Measurements from ENCODE around the gene RC3H2.

The RC3H2 gene

DNA sequence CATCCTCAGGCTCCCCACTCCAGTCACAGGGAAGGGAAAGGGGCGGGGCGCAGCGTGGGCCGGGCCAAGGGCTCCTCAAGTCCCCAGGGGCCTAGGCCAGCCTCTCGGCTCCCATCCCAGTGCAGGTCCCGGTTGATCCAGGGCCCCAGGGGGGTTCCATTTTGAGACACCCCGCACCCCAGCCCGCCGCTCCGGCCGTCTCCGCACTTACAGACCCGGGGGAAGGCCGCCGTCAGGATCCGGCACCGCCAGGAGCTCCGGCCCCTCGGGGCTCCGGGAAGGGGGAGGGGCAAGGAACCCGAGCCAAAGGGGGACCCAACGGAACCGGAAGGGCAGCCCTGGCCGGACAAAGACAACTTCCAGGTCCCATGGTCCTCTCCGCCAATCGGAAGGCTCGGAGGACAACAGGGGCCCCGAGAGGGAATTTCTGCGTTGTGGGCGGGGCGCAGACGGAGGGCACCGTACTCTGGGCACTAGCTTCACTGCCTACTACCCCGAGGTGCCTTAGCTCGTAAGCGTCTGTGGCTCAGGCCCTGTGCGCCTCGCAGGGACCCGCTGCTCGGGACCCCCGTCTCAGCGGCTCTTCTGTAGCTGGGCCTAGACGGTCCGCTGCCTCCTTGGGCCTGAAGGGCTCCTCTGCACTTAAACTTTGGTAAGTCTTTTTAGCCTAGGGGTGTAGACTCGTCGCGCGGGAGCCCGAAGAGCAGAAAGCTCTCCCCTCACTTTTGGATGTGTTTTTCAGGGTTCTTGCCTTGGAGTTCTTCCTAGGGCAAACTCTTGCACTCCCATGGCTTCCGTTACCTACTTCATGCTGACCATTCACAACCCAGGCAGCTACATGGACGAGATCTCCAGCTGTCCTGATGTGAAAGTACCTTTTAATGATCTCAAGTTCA is 26.3 kb upstream of the RC3H2 start, which contains the start of gene ZBTB26 (continued):
- TF ChIP-seq ZNF423 (tag by site-specific recombination; IDR thresholded peaks at IDR 0.05) (peak; percentile 69), ZNF768 (tag by site-specific recombination; IDR thresholded peaks at IDR 0.05) (no peak), MEIS1 (CRISPR knock-in tag; IDR thresholded peaks at IDR 0.05; ENCODE audit: borderline replicate concordance) (no peak), ZNF544 (tag by site-specific recombination; IDR thresholded peaks at IDR 0.05) (no peak), SP2 (tag by site-specific recombination; IDR thresholded peaks at IDR 0.05) (peak; percentile 93), ZXDB (tag by site-specific recombination; IDR thresholded peaks at IDR 0.05) (peak; percentile 95), ZNF76 (tag by site-specific recombination; IDR thresholded peaks at IDR 0.05; ENCODE audit: borderline replicate concordance, low read depth) (no peak), GLIS2 (tag by site-specific recombination; IDR thresholded peaks at IDR 0.05) (peak; percentile 77), OSR2 (tag by site-specific recombination; IDR thresholded peaks at IDR 0.05) (no peak)
- TF ChIP-seq, protein P1, sequence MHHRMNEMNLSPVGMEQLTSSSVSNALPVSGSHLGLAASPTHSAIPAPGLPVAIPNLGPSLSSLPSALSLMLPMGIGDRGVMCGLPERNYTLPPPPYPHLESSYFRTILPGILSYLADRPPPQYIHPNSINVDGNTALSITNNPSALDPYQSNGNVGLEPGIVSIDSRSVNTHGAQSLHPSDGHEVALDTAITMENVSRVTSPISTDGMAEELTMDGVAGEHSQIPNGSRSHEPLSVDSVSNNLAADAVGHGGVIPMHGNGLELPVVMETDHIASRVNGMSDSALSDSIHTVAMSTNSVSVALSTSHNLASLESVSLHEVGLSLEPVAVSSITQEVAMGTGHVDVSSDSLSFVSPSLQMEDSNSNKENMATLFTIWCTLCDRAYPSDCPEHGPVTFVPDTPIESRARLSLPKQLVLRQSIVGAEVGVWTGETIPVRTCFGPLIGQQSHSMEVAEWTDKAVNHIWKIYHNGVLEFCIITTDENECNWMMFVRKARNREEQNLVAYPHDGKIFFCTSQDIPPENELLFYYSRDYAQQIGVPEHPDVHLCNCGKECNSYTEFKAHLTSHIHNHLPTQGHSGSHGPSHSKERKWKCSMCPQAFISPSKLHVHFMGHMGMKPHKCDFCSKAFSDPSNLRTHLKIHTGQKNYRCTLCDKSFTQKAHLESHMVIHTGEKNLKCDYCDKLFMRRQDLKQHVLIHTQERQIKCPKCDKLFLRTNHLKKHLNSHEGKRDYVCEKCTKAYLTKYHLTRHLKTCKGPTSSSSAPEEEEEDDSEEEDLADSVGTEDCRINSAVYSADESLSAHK (tag by site-specific recombination; IDR thresholded peaks at IDR 0.05) = 0 out of 2 replicates have a peak, but pooled peaks have one; percentile 22
- TF ChIP-seq, protein P2, sequence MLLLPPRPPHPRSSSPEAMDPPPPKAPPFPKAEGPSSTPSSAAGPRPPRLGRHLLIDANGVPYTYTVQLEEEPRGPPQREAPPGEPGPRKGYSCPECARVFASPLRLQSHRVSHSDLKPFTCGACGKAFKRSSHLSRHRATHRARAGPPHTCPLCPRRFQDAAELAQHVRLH (tag by site-specific recombination; IDR thresholded peaks at IDR 0.05) = peak; percentile 38; the same call in 1 of the 2 replicates
- TF ChIP-seq, protein P3, sequence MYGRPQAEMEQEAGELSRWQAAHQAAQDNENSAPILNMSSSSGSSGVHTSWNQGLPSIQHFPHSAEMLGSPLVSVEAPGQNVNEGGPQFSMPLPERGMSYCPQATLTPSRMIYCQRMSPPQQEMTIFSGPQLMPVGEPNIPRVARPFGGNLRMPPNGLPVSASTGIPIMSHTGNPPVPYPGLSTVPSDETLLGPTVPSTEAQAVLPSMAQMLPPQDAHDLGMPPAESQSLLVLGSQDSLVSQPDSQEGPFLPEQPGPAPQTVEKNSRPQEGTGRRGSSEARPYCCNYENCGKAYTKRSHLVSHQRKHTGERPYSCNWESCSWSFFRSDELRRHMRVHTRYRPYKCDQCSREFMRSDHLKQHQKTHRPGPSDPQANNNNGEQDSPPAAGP (tag by site-specific recombination; IDR thresholded peaks at IDR 0.05) = no peak
- TF ChIP-seq, protein P4, sequence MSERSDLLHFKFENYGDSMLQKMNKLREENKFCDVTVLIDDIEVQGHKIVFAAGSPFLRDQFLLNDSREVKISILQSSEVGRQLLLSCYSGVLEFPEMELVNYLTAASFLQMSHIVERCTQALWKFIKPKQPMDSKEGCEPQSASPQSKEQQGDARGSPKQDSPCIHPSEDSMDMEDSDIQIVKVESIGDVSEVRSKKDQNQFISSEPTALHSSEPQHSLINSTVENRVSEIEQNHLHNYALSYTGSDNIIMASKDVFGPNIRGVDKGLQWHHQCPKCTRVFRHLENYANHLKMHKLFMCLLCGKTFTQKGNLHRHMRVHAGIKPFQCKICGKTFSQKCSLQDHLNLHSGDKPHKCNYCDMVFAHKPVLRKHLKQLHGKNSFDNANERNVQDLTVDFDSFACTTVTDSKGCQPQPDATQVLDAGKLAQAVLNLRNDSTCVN (tag by site-specific recombination; optimal IDR thresholded peaks at IDR 0.05) = peak; percentile 23
- TF ChIP-seq, protein P5, sequence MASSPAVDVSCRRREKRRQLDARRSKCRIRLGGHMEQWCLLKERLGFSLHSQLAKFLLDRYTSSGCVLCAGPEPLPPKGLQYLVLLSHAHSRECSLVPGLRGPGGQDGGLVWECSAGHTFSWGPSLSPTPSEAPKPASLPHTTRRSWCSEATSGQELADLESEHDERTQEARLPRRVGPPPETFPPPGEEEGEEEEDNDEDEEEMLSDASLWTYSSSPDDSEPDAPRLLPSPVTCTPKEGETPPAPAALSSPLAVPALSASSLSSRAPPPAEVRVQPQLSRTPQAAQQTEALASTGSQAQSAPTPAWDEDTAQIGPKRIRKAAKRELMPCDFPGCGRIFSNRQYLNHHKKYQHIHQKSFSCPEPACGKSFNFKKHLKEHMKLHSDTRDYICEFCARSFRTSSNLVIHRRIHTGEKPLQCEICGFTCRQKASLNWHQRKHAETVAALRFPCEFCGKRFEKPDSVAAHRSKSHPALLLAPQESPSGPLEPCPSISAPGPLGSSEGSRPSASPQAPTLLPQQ (tag by site-specific recombination; IDR thresholded peaks at IDR 0.05) = 0 out of 2 replicates have a peak, but pooled peaks have one; percentile 29

DNA sequence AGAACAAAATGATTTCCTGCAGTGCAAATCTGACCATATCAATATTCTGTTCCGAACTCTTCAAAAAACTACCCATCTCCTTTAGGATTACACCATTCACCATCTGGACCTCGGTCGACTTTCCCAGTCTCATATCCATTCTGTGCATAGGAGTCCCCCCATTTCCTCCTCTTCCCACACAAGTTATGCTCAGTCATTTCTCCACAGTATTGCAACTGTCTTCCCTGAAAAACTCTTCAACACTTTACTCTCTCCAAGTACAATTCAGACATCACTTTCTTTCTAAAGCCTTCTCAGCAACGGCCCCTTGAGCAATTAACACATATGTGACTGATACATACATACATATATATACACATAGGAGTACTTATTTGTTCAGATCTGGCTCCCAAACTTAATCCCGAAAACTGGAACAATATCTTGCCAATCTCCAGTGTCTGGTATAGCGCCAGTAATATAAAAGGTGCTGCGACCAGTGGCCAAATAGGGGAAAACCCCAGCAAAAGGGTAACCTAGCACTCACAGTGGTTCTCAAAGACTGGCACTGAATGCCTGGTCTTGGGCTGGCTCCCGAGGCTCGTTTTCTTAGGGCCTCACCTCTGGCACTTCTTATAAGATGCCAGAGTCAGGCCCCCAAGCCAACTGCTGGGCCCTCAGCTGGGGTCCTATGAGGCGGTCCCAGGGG is 25.5 kb upstream of the RC3H2 start:
- H3K4me1 ChIP-seq (ENCODE audit: control insufficient read depth, insufficient read depth, low read length) = no peaks in the 10 kb centered on the region; the same call in 1 of the 2 replicates
- H3K9me3 ChIP-seq (ENCODE audit: control insufficient read depth, insufficient read depth, low read depth, low read length) = no peaks in the 10 kb centered on the region
- CTCF ChIA-PET = interaction anchor here (0.8 to 1.2 kb wide), 3 partner anchors 27 to 60 kb away, joined by 3 to 7 read pairs (median 3); no protein-coding TSS in a partner anchor
- H3K36me3 ChIP-seq (ENCODE audit: control insufficient read depth in 2 of 2, insufficient read depth in 1 of 2, low read length in 2 of 2) = peaks cover 3 to 6% of the 10 kb centered on the region in 2 experiments; a peak in 1 of 3 replicates
- TF ChIP-seq PRDM1 (tag by site-specific recombination; IDR thresholded peaks at IDR 0.05) (peak; percentile 74), ZNF394 (tag by site-specific recombination; IDR thresholded peaks at IDR 0.05; ENCODE audit: borderline replicate concordance) (no peak)
- TF ChIP-seq, protein P6, sequence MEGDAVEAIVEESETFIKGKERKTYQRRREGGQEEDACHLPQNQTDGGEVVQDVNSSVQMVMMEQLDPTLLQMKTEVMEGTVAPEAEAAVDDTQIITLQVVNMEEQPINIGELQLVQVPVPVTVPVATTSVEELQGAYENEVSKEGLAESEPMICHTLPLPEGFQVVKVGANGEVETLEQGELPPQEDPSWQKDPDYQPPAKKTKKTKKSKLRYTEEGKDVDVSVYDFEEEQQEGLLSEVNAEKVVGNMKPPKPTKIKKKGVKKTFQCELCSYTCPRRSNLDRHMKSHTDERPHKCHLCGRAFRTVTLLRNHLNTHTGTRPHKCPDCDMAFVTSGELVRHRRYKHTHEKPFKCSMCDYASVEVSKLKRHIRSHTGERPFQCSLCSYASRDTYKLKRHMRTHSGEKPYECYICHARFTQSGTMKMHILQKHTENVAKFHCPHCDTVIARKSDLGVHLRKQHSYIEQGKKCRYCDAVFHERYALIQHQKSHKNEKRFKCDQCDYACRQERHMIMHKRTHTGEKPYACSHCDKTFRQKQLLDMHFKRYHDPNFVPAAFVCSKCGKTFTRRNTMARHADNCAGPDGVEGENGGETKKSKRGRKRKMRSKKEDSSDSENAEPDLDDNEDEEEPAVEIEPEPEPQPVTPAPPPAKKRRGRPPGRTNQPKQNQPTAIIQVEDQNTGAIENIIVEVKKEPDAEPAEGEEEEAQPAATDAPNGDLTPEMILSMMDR (tag by site-specific recombination; IDR thresholded peaks at IDR 0.05) = 0 out of 2 replicates have a peak, but pooled peaks have one; percentile 17
- POLR2A ChIA-PET = interaction anchor here (0.7 to 4.1 kb wide), 9 partner anchors 10 to 103 kb away, joined by 3 to 126 read pairs (median 7); partner anchors contain the start of genes PDCL, RABGAP1, RC3H2 and ZBTB6
- H3K4me3 ChIP-seq (ENCODE audit: low read depth, low read length) = peak overlapping the region; percentile 84
- peak overlapping the region; percentile 73 for H3K27ac ChIP-seq (ENCODE audit: extremely low read depth, low read depth, low read length)
